Endothelial cell (in vitro differentiated cells): ENCODE measurements around the gene PRR36. TPM values are rescaled to one million over a fixed set of nuclear protein-coding genes. Genes with fewer than 3 reads are reported as not detected.

ENCODE experiments used
- DNase-seq: peaks from one replicate; pipeline ENCODE4 v3.0.0; 2021; ENCODE audit warnings: low spot score
- H3K27ac Mint-ChIP-seq: one replicate; pipeline ENCODE4 v1.8.0; 2021; ENCODE audit warnings: mixed read lengths, inconsistent platforms; ENCODE audit not compliant: unreplicated experiment
- H3K27me3 Mint-ChIP-seq: one replicate; pipeline ENCODE4 v1.8.0; 2021; ENCODE audit warnings: mild to moderate bottlenecking, moderate library complexity, mixed read lengths, inconsistent platforms; ENCODE audit not compliant: unreplicated experiment
- H3K36me3 Mint-ChIP-seq: one replicate; pipeline ENCODE4 v1.8.0; 2021; ENCODE audit warnings: mild to moderate bottlenecking, low read depth, mixed read lengths, inconsistent platforms; ENCODE audit not compliant: unreplicated experiment
- H3K4me1 Mint-ChIP-seq: one replicate; pipeline ENCODE4 v1.8.0; 2021; ENCODE audit warnings: mild to moderate bottlenecking, mixed read lengths, inconsistent platforms; ENCODE audit not compliant: unreplicated experiment
- H3K4me3 Mint-ChIP-seq: one replicate; pipeline ENCODE4 v1.8.0; 2021; ENCODE audit warnings: mild to moderate bottlenecking, mixed read lengths, inconsistent platforms; ENCODE audit not compliant: unreplicated experiment
- H3K9me3 Mint-ChIP-seq: one replicate; pipeline ENCODE4 v1.8.0; 2021; ENCODE audit warnings: mixed read lengths, inconsistent platforms; ENCODE audit not compliant: unreplicated experiment
- CTCF ChIP-seq: fragments of 200-600 bp; sonication (generic); IDR thresholded peaks from one replicate; pipeline ENCODE4 v1.5.0; 2021; ENCODE audit warnings: antibody characterized with exemption; ENCODE audit not compliant: unreplicated experiment
- total RNA-seq: library from RNA; stranded (reverse); fragmentation: NEBNext Ultra II Directional; extraction: Animal tissue kit (Norgen Biotek cat#: 25700); gene quantifications from one replicate; pipeline ENCODE4 v1.2.1, GENCODE V29; 2021; ENCODE audit not compliant: unreplicated experiment

The PRR36 gene
- total RNA-seq, 1 donor from 2014 or later = 0.23 TPM

GRCh38 chr19:7867092-7867844, 6.9 kb downstream of the PRR36 start:
- H3K4me3 Mint-ChIP-seq = no peak overlapping the region
- no peak for DNase-seq
- no peaks in the 10 kb centered on the region for H3K4me1 Mint-ChIP-seq
- no peak for TF ChIP-seq CTCF
- H3K27ac Mint-ChIP-seq = no peak overlapping the region
- H3K27me3 Mint-ChIP-seq = peaks cover 27% of the 10 kb centered on the region
- H3K9me3 Mint-ChIP-seq = no peaks in the 10 kb centered on the region
- H3K36me3 Mint-ChIP-seq = no peaks in the 10 kb centered on the region

- DNase-seq = no peak
- peaks cover 26% of the 10 kb centered on the region for H3K27me3 Mint-ChIP-seq
- TF ChIP-seq CTCF = no peak
- H3K36me3 Mint-ChIP-seq = no peaks in the 10 kb centered on the region
- H3K4me1 Mint-ChIP-seq = no peaks in the 10 kb centered on the region
- H3K27ac Mint-ChIP-seq = no peak overlapping the region
- no peak overlapping the region for H3K4me3 Mint-ChIP-seq
- H3K9me3 Mint-ChIP-seq = no peaks in the 10 kb centered on the region
These were observed 7.6 kb downstream of the PRR36 start for GRCh38 chr19:7866399-7867091.

GRCh38 chr19:7865262-7865911, 8.8 kb downstream of the PRR36 start:
- no peak for TF ChIP-seq CTCF
- Mint-ChIP-seq H3K27me3 (peaks cover 25% of the 10 kb centered on the region), H3K4me3 (no peak overlapping the region), H3K27ac (no peak overlapping the region), H3K4me1 (peaks cover 8% of the 10 kb centered on the region), H3K9me3 (no peaks in the 10 kb centered on the region), H3K36me3 (no peaks in the 10 kb centered on the region)
- no peak for DNase-seq

- Mint-ChIP-seq H3K27ac (no peak overlapping the region), H3K4me1 (peaks cover 8% of the 10 kb centered on the region), H3K9me3 (no peaks in the 10 kb centered on the region), H3K27me3 (peaks cover 23% of the 10 kb centered on the region), H3K4me3 (no peak overlapping the region), H3K36me3 (no peaks in the 10 kb centered on the region)
- no peak for DNase-seq
- TF ChIP-seq CTCF = no peak
These were observed 9.5 kb downstream of the PRR36 start for GRCh38 chr19:7864690-7865074.
